ENCODE results near the gene CEBPZ. TPM values are rescaled to one million over a fixed set of nuclear protein-coding genes. Genes with fewer than 3 reads are reported as not detected.

Gene CEBPZ
- total and polyA plus RNA-seq, 4 donors, result 15.7 to 25.6 (median 19.9) TPM

DNA sequence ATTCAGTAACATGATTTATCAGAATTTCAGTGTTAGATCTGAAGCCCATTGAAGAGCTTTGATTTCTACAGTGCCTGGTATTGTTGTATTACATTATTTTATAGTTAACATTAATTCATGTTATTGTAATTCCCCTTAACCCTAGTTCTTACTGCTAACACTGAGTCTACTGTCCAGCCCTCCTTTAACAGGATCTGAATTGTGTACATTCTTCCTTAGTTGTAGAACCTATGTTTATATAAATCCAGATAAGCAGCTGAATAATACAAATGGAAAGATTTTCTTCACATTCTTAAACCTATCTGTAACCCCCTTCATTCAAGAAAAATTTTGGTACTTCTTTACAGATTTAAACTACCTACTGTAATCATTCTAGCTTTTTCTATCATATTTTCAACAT, 14.8 kb upstream of the CEBPZ start:
- Histone ChIP-seq H3K4me1 (ENCODE audit: control insufficient read depth in 4 of 4, insufficient read depth in 4 of 4, low read length in 3 of 4) (no peaks in the 10 kb centered on the region), H3K27me3 (ENCODE audit: control insufficient read depth in 4 of 4, insufficient read depth in 4 of 4, low read length in 3 of 4) (no peaks in the 10 kb centered on the region), H3K36me3 (ENCODE audit: control insufficient read depth in 4 of 4, insufficient read depth in 3 of 4, low read depth in 1 of 4, low read length in 3 of 4) (peaks cover 5 to 52% (median 45%) of the 10 kb centered on the region in 4 donors), H3K4me3 (ENCODE audit: low read depth in 1 of 3, low read length in 3 of 3) (no peak overlapping the region), H3K9ac (ENCODE audit: low read depth in 1 of 2, low read length in 2 of 2) (no peak overlapping the region), H3K27ac (ENCODE audit: low read depth in 1 of 2, low read length in 2 of 2) (no peak overlapping the region), H3K9me3 (ENCODE audit: control insufficient read depth in 4 of 4, low read length in 3 of 4) (no peaks in the 10 kb centered on the region)
- DNase-seq (ENCODE audit: low spot score), result no peak
- TF ChIP-seq HNF4G (IDR thresholded peaks at IDR 0.05) (no peak), SP1 (IDR thresholded peaks at IDR 0.05) (no peak), EGR1 (IDR thresholded peaks at IDR 0.05; ENCODE audit: low read depth in 2 of 2) (no peak), HNF4A (conservative IDR thresholded peaks at IDR 0.05) (no peak), NR2F2 (IDR thresholded peaks at IDR 0.05) (no peak), RXRA (IDR thresholded peaks at IDR 0.05) (no peak), RAD21 (IDR thresholded peaks at IDR 0.05) (no peak), YY1 (IDR thresholded peaks at IDR 0.05) (no peak), FOXA1 (IDR thresholded peaks at IDR 0.05) (no peak), FOXA2 (IDR thresholded peaks at IDR 0.05) (no peak), TAF1 (conservative IDR thresholded peaks at IDR 0.05) (no peak), GABPA (IDR thresholded peaks at IDR 0.05 in 1 of 2, conservative IDR thresholded peaks at IDR 0.05 in 1 of 2) (no peak), JUND (IDR thresholded peaks at IDR 0.05) (no peak)
- TF ChIP-seq, protein P1, sequence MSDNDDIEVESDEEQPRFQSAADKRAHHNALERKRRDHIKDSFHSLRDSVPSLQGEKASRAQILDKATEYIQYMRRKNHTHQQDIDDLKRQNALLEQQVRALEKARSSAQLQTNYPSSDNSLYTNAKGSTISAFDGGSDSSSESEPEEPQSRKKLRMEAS (IDR thresholded peaks at IDR 0.05), result no peak
- TF ChIP-seq, protein P2, sequence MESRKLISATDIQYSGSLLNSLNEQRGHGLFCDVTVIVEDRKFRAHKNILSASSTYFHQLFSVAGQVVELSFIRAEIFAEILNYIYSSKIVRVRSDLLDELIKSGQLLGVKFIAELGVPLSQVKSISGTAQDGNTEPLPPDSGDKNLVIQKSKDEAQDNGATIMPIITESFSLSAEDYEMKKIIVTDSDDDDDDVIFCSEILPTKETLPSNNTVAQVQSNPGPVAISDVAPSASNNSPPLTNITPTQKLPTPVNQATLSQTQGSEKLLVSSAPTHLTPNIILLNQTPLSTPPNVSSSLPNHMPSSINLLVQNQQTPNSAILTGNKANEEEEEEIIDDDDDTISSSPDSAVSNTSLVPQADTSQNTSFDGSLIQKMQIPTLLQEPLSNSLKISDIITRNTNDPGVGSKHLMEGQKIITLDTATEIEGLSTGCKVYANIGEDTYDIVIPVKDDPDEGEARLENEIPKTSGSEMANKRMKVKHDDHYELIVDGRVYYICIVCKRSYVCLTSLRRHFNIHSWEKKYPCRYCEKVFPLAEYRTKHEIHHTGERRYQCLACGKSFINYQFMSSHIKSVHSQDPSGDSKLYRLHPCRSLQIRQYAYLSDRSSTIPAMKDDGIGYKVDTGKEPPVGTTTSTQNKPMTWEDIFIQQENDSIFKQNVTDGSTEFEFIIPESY (IDR thresholded peaks at IDR 0.05), result no peak
- TF ChIP-seq, protein P3, sequence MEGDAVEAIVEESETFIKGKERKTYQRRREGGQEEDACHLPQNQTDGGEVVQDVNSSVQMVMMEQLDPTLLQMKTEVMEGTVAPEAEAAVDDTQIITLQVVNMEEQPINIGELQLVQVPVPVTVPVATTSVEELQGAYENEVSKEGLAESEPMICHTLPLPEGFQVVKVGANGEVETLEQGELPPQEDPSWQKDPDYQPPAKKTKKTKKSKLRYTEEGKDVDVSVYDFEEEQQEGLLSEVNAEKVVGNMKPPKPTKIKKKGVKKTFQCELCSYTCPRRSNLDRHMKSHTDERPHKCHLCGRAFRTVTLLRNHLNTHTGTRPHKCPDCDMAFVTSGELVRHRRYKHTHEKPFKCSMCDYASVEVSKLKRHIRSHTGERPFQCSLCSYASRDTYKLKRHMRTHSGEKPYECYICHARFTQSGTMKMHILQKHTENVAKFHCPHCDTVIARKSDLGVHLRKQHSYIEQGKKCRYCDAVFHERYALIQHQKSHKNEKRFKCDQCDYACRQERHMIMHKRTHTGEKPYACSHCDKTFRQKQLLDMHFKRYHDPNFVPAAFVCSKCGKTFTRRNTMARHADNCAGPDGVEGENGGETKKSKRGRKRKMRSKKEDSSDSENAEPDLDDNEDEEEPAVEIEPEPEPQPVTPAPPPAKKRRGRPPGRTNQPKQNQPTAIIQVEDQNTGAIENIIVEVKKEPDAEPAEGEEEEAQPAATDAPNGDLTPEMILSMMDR (IDR thresholded peaks at IDR 0.05; ENCODE audit: low read depth, low read length, missing input control), result no peak
- TF ChIP-seq, protein P4, sequence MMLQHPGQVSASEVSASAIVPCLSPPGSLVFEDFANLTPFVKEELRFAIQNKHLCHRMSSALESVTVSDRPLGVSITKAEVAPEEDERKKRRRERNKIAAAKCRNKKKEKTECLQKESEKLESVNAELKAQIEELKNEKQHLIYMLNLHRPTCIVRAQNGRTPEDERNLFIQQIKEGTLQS (IDR thresholded peaks at IDR 0.05), result no peak
- TF ChIP-seq, protein P5, sequence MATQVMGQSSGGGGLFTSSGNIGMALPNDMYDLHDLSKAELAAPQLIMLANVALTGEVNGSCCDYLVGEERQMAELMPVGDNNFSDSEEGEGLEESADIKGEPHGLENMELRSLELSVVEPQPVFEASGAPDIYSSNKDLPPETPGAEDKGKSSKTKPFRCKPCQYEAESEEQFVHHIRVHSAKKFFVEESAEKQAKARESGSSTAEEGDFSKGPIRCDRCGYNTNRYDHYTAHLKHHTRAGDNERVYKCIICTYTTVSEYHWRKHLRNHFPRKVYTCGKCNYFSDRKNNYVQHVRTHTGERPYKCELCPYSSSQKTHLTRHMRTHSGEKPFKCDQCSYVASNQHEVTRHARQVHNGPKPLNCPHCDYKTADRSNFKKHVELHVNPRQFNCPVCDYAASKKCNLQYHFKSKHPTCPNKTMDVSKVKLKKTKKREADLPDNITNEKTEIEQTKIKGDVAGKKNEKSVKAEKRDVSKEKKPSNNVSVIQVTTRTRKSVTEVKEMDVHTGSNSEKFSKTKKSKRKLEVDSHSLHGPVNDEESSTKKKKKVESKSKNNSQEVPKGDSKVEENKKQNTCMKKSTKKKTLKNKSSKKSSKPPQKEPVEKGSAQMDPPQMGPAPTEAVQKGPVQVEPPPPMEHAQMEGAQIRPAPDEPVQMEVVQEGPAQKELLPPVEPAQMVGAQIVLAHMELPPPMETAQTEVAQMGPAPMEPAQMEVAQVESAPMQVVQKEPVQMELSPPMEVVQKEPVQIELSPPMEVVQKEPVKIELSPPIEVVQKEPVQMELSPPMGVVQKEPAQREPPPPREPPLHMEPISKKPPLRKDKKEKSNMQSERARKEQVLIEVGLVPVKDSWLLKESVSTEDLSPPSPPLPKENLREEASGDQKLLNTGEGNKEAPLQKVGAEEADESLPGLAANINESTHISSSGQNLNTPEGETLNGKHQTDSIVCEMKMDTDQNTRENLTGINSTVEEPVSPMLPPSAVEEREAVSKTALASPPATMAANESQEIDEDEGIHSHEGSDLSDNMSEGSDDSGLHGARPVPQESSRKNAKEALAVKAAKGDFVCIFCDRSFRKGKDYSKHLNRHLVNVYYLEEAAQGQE (IDR thresholded peaks at IDR 0.05), result no peak

Data from liver (tissue), 9 donors.